CD4-positive, alpha-beta T cell treated with Interleukin-21 for 1 hour (primary cell): ENCODE data around the gene KLF8.
"Not testable (repeated sequence)": the region's sequence is repeated elsewhere in the genome, so short reads cannot be mapped to it uniquely, and the experiment has no call there.

Source experiments
- DNase-seq: peaks from one replicate; pipeline ENCODE4 v3.0.0-alpha.2; 2020

KLF8 gene

DNA sequence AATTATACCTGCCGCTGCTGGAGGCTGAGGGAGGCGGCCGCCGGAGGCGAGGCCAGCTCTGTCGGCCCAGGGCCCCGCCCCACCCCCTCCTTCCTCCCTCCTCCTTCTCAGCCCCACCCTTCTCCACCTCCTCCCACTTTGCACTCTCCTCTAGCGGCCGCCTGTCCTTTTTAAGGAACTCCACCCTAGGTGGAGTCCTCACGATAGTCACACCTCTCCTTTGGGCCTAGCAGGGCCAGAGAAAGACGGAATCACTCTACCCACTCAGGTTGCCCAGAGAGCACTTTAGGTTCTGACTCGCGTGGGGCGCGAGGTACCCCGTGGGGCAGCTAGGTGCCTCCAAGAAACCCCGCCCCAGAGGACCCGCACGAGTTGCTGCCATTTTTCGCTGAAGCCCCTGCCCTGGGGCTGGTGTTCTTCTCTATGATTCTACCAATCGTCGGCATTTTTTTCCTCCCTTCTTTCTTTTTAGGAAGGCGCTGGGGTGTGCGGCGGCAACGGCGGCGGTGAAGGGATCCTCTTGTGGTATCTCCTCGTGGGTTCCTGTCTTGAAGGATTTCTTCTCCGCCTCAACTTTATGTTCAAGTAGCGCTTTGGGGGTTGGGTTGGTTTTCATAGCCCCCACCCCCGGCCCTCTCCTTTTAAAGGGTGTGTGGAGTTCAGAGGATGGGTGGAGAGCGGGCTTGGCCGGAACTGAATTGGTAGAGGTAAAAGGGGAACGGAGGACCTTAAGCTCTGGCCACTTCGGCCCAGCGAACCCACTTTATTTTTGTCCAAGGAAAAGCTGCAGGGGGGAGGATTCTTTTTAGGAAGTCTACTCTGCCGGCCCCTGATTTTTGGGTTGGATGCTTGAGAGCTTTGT lies at the start of gene KLF8:
Gene KLF8 (plus strand): TSS at position 136 of the 862 bp plus-strand sequence. CDS start 979 bp downstream, outside the sequence.
- DNase-seq, result peak; percentile 43

DNA sequence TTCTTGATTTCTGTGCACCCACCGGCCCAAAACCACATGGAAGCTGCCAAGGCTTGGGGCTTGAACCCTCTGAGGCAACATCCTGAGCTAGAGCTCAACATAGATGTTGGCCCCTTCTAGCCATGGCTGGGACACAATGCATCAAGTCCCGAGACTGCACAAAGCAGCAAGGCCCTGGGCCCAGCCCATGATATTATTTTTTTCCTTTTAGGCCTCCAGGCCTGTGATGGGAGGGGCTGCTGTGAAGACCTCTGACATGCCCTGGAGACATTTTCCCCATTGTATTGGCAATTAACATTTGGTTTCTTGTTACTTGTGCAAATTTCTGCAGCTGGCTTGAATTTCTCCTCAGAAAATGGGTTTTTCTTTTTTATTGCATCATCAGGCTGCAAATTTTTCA lies 25.2 kb upstream of the KLF8 start:
- DNase-seq, result not testable (repeated sequence)

GRCh38 chrX:56211701-56212100 lies 20.5 kb upstream of the KLF8 start:
- DNase-seq, result no peak

GRCh38 chrX:56216332-56216731 lies 15.8 kb upstream of the KLF8 start:
- no peak for DNase-seq

GRCh38 chrX:56219700-56220099 lies 12.5 kb upstream of the KLF8 start:
- DNase-seq, result peak; percentile 6

DNA sequence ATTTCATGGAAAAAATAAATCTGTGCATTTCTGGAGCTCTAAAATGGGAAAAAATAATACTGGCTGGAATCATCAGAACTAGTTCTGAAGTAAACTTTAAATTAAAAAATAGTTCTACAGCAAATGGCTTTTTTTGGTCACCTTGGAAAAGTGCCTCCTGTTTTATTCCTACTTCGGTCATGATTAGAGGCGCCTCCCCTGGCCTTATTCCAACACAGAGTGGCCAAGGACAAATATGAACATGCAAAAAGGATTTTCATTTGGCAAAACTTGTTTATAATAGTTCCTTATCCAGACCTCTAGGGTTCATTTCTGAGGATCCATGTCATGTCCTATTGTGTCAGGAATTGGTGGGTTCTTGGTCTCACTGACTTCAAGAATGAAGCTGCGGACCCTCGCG lies 11.1 kb upstream of the KLF8 start:
- DNase-seq, result no peak

GRCh38 chrX:56222473-56223000 lies 9.6 kb upstream of the KLF8 start:
- no peak for DNase-seq

GRCh38 chrX:56226980-56227379 lies 5.2 kb upstream of the KLF8 start:
- no peak for DNase-seq

- DNase-seq, result no peak
These were observed 3.2 kb upstream of the KLF8 start for GRCh38 chrX:56228914-56229313.

GRCh38 chrX:56231537-56232090 lies 542 bp upstream of the KLF8 start:
- DNase-seq, result no peak

DNA sequence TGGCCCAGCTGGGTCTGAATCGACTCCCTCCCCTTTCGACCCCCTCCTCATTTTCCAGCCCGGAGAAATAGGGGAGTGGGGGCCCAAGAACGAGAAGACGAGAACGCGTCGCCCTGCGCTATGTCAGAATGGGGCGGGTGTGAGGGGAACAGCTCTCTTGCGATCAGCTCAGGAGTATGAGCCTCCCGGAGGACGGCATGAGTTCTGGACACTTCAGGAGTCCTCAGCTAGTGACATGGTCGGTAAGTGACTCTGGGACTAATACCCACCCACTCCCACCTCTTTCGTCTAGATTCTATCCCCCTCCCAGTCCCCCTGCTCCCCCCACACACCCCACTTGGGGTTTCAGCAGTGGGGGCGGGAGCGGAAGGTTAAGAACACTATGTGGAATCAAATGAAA lies 944 bp downstream of the KLF8 start:
- DNase-seq, result no peak

- DNase-seq, result no peak
These were observed 1.5 kb downstream of the KLF8 start for GRCh38 chrX:56233682-56234081.

DNA sequence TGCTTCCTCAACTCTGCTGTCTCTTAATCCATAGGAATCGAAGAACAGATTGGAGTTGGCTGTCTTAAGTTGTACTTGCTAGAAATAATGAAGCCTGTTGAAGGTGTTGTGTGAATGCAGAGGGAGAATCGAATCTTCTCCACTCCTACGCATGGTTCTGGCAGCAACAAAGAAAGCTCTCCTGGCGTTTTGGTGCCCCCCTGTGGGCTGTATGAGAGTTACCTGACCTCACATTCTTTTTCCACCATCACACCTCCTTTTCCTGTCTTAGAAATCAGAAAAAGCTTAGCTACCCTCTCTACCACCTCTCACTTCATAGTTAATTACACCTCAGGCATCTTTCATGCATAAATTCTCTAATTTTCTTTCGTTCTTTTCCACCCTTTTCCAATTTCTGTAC lies 16.3 kb downstream of the KLF8 start:
- peak; percentile 52 for DNase-seq

- no peak for DNase-seq
These were observed 21.9 kb downstream of the KLF8 start for GRCh38 chrX:56253832-56254703.

GRCh38 chrX:56268888-56269287 lies 36.7 kb downstream of the KLF8 start:
- no peak for DNase-seq

DNA sequence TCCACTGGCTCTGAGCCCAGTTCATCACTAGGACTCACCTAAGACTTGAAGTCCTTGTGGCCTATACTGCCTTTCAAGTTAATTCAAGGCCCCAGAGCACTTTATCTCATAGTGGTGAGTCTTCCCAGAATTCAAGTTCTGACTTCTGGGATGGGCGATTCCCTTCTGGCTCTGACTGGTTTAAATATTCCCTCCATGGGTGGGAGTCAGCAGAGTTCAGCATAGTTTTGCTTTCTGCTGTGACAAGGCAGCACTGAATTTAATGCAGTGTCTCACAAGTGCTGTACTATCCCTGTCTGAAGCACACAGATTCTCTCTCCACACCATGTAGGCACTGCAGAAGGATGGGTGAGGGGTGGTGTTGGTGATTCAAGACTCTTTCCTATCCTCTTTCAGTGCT lies 46.5 kb downstream of the KLF8 start:
- no peak for DNase-seq

DNA sequence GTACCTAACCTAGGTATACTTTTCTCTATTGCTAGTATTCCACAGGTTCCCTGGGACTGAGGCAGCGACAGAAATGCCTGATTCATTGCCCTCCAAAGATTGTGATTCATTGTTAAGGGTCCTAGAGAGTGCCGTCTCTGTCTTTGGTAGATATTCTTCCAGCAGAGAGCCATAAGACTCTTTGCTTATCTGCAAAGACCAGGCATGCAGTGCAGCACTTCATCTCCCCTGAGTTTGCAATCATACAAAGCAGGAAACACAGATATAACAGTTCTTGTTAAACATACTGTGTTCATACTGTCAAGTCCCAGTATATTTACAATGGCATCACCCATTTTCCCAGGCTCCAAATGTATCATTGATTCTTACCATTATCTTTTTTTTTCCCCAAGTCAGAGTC lies 47.7 kb downstream of the KLF8 start:
- DNase-seq, result no peak

- DNase-seq, result peak; percentile 59
These were observed 49.6 kb downstream of the KLF8 start for GRCh38 chrX:56281789-56282188.

GRCh38 chrX:56284269-56284668 lies 52.1 kb downstream of the KLF8 start:
- DNase-seq, result no peak

DNA sequence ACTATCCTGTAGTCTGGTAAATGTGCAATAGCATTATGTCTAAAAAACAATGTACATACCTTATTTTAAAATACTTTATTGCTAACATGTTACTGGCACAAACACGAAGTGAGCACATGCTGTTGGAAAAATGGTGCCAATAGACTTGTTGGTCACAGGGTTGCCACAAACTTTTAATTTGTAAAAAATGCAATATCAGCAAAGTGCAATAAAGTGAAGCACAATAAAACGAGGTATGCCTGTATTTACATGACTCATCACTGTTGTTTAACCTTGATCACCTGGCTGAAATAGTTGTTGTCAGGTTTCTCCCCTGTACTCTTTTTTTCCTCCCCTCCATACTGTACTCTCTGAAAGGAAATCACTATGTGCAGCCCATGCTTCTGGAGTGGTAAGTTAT lies 56.5 kb downstream of the KLF8 start:
- DNase-seq, result no peak

DNA sequence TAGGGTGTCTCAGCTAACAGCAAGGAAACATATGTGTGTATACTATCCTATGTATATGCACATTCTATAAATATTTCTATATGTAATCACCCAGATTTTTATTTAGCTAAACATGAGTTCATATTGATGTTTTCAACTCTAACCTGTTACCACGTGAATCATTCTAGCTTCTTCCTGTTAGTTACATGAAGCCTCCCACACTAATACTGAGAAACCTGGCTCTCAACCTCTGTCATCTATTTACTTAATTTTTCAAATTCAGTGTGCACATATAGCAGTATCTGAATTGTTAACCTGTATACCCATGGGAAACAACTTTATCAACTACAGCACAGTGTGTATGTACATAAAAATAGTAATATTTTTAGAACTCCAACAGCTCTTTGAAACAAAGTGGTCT lies 57.3 kb downstream of the KLF8 start:
- no peak for DNase-seq

DNA sequence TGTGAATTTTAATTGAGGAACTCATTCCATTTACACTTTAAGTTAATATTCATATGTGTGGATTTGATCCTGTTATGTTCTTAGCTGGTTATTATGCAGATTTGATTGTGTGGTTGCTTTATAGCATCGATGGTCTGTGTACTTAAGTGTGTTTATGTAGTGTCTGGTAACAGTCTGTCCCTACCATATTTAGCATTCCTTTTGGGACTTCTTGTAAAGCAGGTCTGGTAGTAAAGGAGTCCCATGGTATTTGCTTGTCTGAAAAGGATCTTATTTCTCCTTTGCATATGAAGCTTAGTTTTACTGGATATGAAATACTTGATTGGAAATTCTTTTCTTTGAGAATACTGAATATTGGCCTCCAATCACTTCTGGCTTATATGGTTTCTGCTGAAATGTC lies 76.6 kb downstream of the KLF8 start:
- DNase-seq, result no peak

GRCh38 chrX:56309881-56310280 lies 77.7 kb downstream of the KLF8 start:
- DNase-seq, result no peak
